SH-SY5Y (cell line): ENCODE measurements around the gene SOD2.

Experiments
- GATA2 ChIP-seq: IDR thresholded peaks from 2 replicates; pipeline ENCODE4 v1.6.1; 2011; ENCODE audit warnings: mild to moderate bottlenecking, low read depth, low read length
- GATA3 ChIP-seq: IDR thresholded peaks from 2 replicates; pipeline ENCODE4 v1.6.1; 2011; ENCODE audit warnings: low read depth, mild to moderate bottlenecking, low read length, moderate library complexity

The SOD2 gene

GRCh38 chr6:159693128-159693893 is at the start of gene SOD2:
Gene SOD2 (minus strand): TSS chr6:159693241. CDS start chr6:159693167, 74 bp downstream.
- no peak for TF ChIP-seq GATA3
- no peak for TF ChIP-seq GATA2

GRCh38 chr6:159742165-159742564 is 49.1 kb upstream of the SOD2 start:
- TF ChIP-seq GATA2 (no peak), GATA3 (no peak)

GRCh38 chr6:159739341-159739740 is 46.3 kb upstream of the SOD2 start:
- TF ChIP-seq GATA2: no peak
- no peak for TF ChIP-seq GATA3

- no peak for TF ChIP-seq GATA3
- TF ChIP-seq GATA2: no peak
Observed at GRCh38 chr6:159736908-159737307, 43.9 kb upstream of the SOD2 start.

- TF ChIP-seq GATA2: no peak
- no peak for TF ChIP-seq GATA3
Observed at GRCh38 chr6:159730332-159730676, 37.3 kb upstream of the SOD2 start.

GRCh38 chr6:159729598-159730331 is 36.7 kb upstream of the SOD2 start:
- no peak for TF ChIP-seq GATA3
- TF ChIP-seq GATA2: no peak

GRCh38 chr6:159728531-159728964 is 35.5 kb upstream of the SOD2 start:
- TF ChIP-seq GATA3: no peak
- no peak for TF ChIP-seq GATA2

- TF ChIP-seq GATA2: no peak
- TF ChIP-seq GATA3: no peak
Observed at GRCh38 chr6:159727717-159728445, 34.8 kb upstream of the SOD2 start.

GRCh38 chr6:159726918-159727716 is 34.1 kb upstream of the SOD2 start, which contains the start of gene WTAP:
Gene WTAP (plus strand): TSS chr6:159727506. CDS start chr6:159736266, 8,760 bp downstream.
- no peak; the same call in 1 of the 2 replicates for TF ChIP-seq GATA2
- TF ChIP-seq GATA3: no peak

GRCh38 chr6:159726255-159726917 is 33.3 kb upstream of the SOD2 start:
- TF ChIP-seq GATA2 (no peak), GATA3 (no peak)

- no peak for TF ChIP-seq GATA3
- TF ChIP-seq GATA2: no peak
Observed at GRCh38 chr6:159724778-159725177, 31.7 kb upstream of the SOD2 start.

GRCh38 chr6:159723259-159723658 is 30.2 kb upstream of the SOD2 start:
- TF ChIP-seq GATA3 (no peak), GATA2 (no peak)

GRCh38 chr6:159722655-159723054 is 29.6 kb upstream of the SOD2 start:
- no peak for TF ChIP-seq GATA2
